Liver (tissue), 9 donors: ENCODE measurements around the gene IL1RL1. TPM values are rescaled to one million over a fixed set of nuclear protein-coding genes. Genes with fewer than 3 reads are reported as not detected.

Experiments used
- DNase-seq: peaks from one replicate; pipeline ENCODE4 v3.0.0-alpha.2; 2017; ENCODE audit warnings: low spot score
- H3K27ac ChIP-seq, 2 donors: one replicate each; pipeline ENCODE4 v1.7.0; 2013; ENCODE audit warnings: inconsistent platforms in 2 of 2, low read length in 2 of 2, control low read depth in 1 of 2, low read depth in 1 of 2, mild to moderate bottlenecking in 1 of 2
- H3K27me3 ChIP-seq, 4 donors: one replicate each; pipeline versions ENCODE4 v1.6.1 to v1.7.0; 2013; ENCODE audit warnings: low read length in 3 of 4, inconsistent platforms in 1 of 4, mild to moderate bottlenecking in 1 of 4, moderate library complexity in 1 of 4; ENCODE audit not compliant: control insufficient read depth in 4 of 4, insufficient read depth in 4 of 4
- H3K36me3 ChIP-seq, 4 donors: one replicate each; pipeline versions ENCODE4 v1.6.1 to v1.7.0; 2013; ENCODE audit warnings: low read length in 3 of 4, mild to moderate bottlenecking in 3 of 4, low read depth in 1 of 4, moderate library complexity in 1 of 4; ENCODE audit not compliant: control insufficient read depth in 4 of 4, insufficient read depth in 3 of 4
- H3K4me1 ChIP-seq, 4 donors: one replicate each; pipeline versions ENCODE4 v1.6.1 to v1.7.0; 2013; ENCODE audit warnings: low read length in 3 of 4, mild to moderate bottlenecking in 3 of 4, moderate library complexity in 1 of 4; ENCODE audit not compliant: control insufficient read depth in 4 of 4, insufficient read depth in 4 of 4
- H3K4me3 ChIP-seq, 3 donors: one replicate each; pipeline versions ENCODE4 v1.6.1 to v1.7.0; 2013; ENCODE audit warnings: low read length in 3 of 3, control low read depth in 1 of 3, low read depth in 1 of 3, mild to moderate bottlenecking in 1 of 3
- H3K9ac ChIP-seq, 2 donors: one replicate each; pipeline ENCODE4 v1.7.0; 2013; ENCODE audit warnings: low read length in 2 of 2, mild to moderate bottlenecking in 2 of 2, moderate library complexity in 2 of 2, control low read depth in 1 of 2, low read depth in 1 of 2
- H3K9me3 ChIP-seq, 4 donors: one replicate each; pipeline versions ENCODE4 v1.6.1 to v1.7.0; 2013; ENCODE audit warnings: low read length in 3 of 4; ENCODE audit not compliant: control insufficient read depth in 4 of 4
- ATF3 ChIP-seq: IDR thresholded peaks from 2 replicates; pipeline ENCODE4 v1.6.1; 2016; ENCODE audit warnings: antibody characterized with exemption
- CTCF ChIP-seq: fragments of 150-350 bp; IDR thresholded peaks from 2 replicates; pipeline ENCODE4 v1.5.1; 2017; ENCODE audit warnings: improper control_type of control experiment, low read depth, low read length; ENCODE audit not compliant: missing input control
- EGR1 ChIP-seq, 2 donors: IDR thresholded peaks; 2 replicates each; pipeline ENCODE4 v1.6.1; 2016 to 2018; ENCODE audit warnings: antibody characterized with exemption in 2 of 2, low read depth in 2 of 2
- FOXA1 ChIP-seq: IDR thresholded peaks from 2 replicates; pipeline ENCODE4 v1.6.1; 2016; ENCODE audit warnings: antibody characterized with exemption
- FOXA2 ChIP-seq: IDR thresholded peaks from 2 replicates; pipeline ENCODE4 v1.6.1; 2016; ENCODE audit warnings: antibody characterized with exemption
- GABPA ChIP-seq, 2 donors: IDR thresholded peaks in 1 of 2; conservative IDR thresholded peaks in 1 of 2; 2 replicates each; pipeline ENCODE4 v1.6.1; 2016; ENCODE audit warnings: antibody characterized with exemption in 2 of 2, mild to moderate bottlenecking in 1 of 2, moderate library complexity in 1 of 2
- HNF4A ChIP-seq, 2 donors: conservative IDR thresholded peaks; 2 replicates each; pipeline ENCODE4 v1.6.1; 2016; ENCODE audit warnings: antibody characterized with exemption in 2 of 2, mild to moderate bottlenecking in 2 of 2
- HNF4G ChIP-seq: IDR thresholded peaks from 2 replicates; pipeline ENCODE4 v1.6.1; 2016; ENCODE audit warnings: antibody characterized with exemption
- JUND ChIP-seq, 2 donors: IDR thresholded peaks; 2 replicates each; pipeline ENCODE4 v1.6.1; 2016; ENCODE audit warnings: antibody characterized with exemption in 2 of 2
- MAX ChIP-seq: IDR thresholded peaks from 2 replicates; pipeline ENCODE4 v1.6.1; 2016; ENCODE audit warnings: antibody characterized with exemption
- NR2F2 ChIP-seq: IDR thresholded peaks from 2 replicates; pipeline ENCODE4 v1.6.1; 2016; ENCODE audit warnings: antibody characterized with exemption
- RAD21 ChIP-seq, 2 donors: IDR thresholded peaks; 2 replicates each; pipeline ENCODE4 v1.6.1; 2016; ENCODE audit warnings: antibody characterized with exemption in 2 of 2, mild to moderate bottlenecking in 2 of 2
- REST ChIP-seq: IDR thresholded peaks from 2 replicates; pipeline ENCODE4 v1.6.1; 2016; ENCODE audit warnings: antibody characterized with exemption, mild to moderate bottlenecking
- RXRA ChIP-seq, 2 donors: IDR thresholded peaks; 2 replicates each; pipeline ENCODE4 v1.6.1; 2017 to 2018; ENCODE audit warnings: antibody characterized with exemption in 2 of 2, mild to moderate bottlenecking in 1 of 2
- SP1 ChIP-seq: IDR thresholded peaks from 2 replicates; pipeline ENCODE4 v1.6.1; 2018; ENCODE audit warnings: antibody characterized with exemption, mild to moderate bottlenecking
- TAF1 ChIP-seq: conservative IDR thresholded peaks from 2 replicates; pipeline ENCODE4 v1.6.1; 2016; ENCODE audit warnings: antibody characterized with exemption, mild to moderate bottlenecking
- YY1 ChIP-seq: IDR thresholded peaks from 2 replicates; pipeline ENCODE4 v1.6.1; 2016; ENCODE audit warnings: antibody characterized with exemption, mild to moderate bottlenecking
- ZBTB33 ChIP-seq: IDR thresholded peaks from 2 replicates; pipeline ENCODE4 v1.6.1; 2016; ENCODE audit warnings: antibody characterized with exemption
- WGBS: extraction: QIAGEN DNeasy Blood & Tissue Kit; methylation state at CpG from one replicate; pipeline ENCODE4 v1.1.7; 2013; 5-methylcytosine and 5-hydroxymethylcytosine counted together
- polyA plus RNA-seq, 2 donors: library from polyadenylated mRNA; stranded (reverse) in 1 of 2; unstranded in 1 of 2; fragments of 200-250 nt in 1 of 2; fragments of >200 nt in 1 of 2; fragmentation: Nextera tagmentation in 1 of 2; extraction: Ambion mirVana in 1 of 2; gene quantifications; one replicate each; pipeline versions ENCODE4 v1.2.1 to v1.2.3, GENCODE V29; 2013 to 2015
- total RNA-seq, 2 donors: library from RNA; depleted of rRNA; stranded (reverse); fragments of >200 nt; gene quantifications; one replicate each; pipeline ENCODE4 v1.2.3, GENCODE V29; 2014
- donor health status: healthy.
- donor health status: healthy.
- donor health status: healthy.
- donor health status: healthy.
- donor health status: healthy.

IL1RL1 gene
- total and polyA plus RNA-seq, 4 donors, result 0.75 to 6.2 (median 3.2) TPM

GRCh38 chr2:102355526-102356380, 44.4 kb downstream of the IL1RL1 start, which contains the start of gene IL18R1:
TSS of gene IL18R1 (plus strand) at chr2:102355796. CDS start at chr2:102362661, 6,865 bp downstream.
- Histone ChIP-seq H3K27ac (peak within 1 kb of the TSS; percentile 65 to 94), H3K9ac (peak within 1 kb of the TSS; percentile 61 to 90), H3K4me1 (peaks cover 0 to 12% (median 7%) of the 10 kb centered on the region in 4 donors), H3K9me3 (no peaks in the 10 kb centered on the region), H3K27me3 (no peaks in the 10 kb centered on the region), H3K4me3 (peak within 1 kb of the TSS; percentile 43 to 88 (median 85)), H3K36me3 (no peaks in the 10 kb centered on the region)
- DNase-seq, result peak; percentile 75
- TF ChIP-seq FOXA2, result no peak
- TF ChIP-seq FOXA1, result no peak
- peak in 1 of 2 donors; percentile 37 for TF ChIP-seq GABPA (IDR thresholded peaks at IDR 0.05 in 1 of 2, conservative IDR thresholded peaks at IDR 0.05 in 1 of 2)
- peak; percentile 11 for TF ChIP-seq NR2F2
- TF ChIP-seq YY1, result peak; percentile 61
- TF ChIP-seq REST, result no peak
- peak; percentile 20 for TF ChIP-seq MAX
- TF ChIP-seq HNF4G, result peak; percentile 67
- TF ChIP-seq TAF1, result peak; percentile 81
- peak; percentile 46 to 81 for TF ChIP-seq HNF4A (conservative IDR thresholded peaks at IDR 0.05)
- TF ChIP-seq SP1, result peak; percentile 54
- no peak for TF ChIP-seq JUND (IDR thresholded peaks at IDR 0.05)
- no peak for TF ChIP-seq ATF3
- peak; percentile 65 for TF ChIP-seq CTCF
- TF ChIP-seq RAD21 (IDR thresholded peaks at IDR 0.05), result peak; percentile 71 to 76
- no peak for TF ChIP-seq ZBTB33
- TF ChIP-seq EGR1 (IDR thresholded peaks at IDR 0.05; ENCODE audit: low read depth in 2 of 2), result peak in 1 of 2 donors; percentile 6
- peak; percentile 8 to 47 for TF ChIP-seq RXRA (IDR thresholded peaks at IDR 0.05)
- WGBS, result under 1% methylated on average over 69 of the region's 69 CpGs
